HepG2 (cell line): ENCODE results near the gene LGALS4. TPM values are rescaled to one million over a fixed set of nuclear protein-coding genes. Genes with fewer than 3 reads are reported as not detected.

ENCODE experiments used
- ATAC-seq: fragments of 200-7000 bp; cut with Tn5 transposase; 3 replicates; pipeline ENCODE4 v1.9.1; 2020; ENCODE audit warnings: mild to moderate bottlenecking, moderate library complexity
- BruUV-seq: library from RNA; stranded (reverse); fragments of 400-500 nt; replicated peaks from 2 replicates; lab custom pipeline; 2021; lab: Mats Ljungman, UMichigan
- CTCF ChIA-PET: fragments of 300-600 bp; formaldehyde crosslinking; extraction: SDS; loops from one replicate; lab custom pipeline; 2021; ENCODE audit warnings: low total read pairs, inconsistent platforms, low intra/inter-chr PET ratio; lab: Yijun Ruan, JAX
- POLR2A ChIA-PET: fragments of 350-600 bp; sonication (Branson Sonifier 250); formaldehyde crosslinking; loops from one replicate; lab custom pipeline; 2020; ENCODE audit warnings: antibody characterized with exemption, inconsistent platforms; lab: Yijun Ruan, JAX
- DNase-seq: peaks from one replicate; pipeline ENCODE4 v3.0.0-alpha.2; 2015; ENCODE audit warnings: low spot score
- FAIRE-seq: peaks from 3 replicates; lab custom pipeline; 2011; peaks lifted over from hg19 to GRCh38; lab: Jason Lieb, UNC
- H2AFZ ChIP-seq: one replicate; pipeline ENCODE4 v1.6.1; 2011; ENCODE audit warnings: low read length, inconsistent platforms
- H3K27ac ChIP-seq: fragments of 300-600 bp; 3 replicates; pipeline ENCODE4 v1.8.0; 2011; ENCODE audit warnings: mixed run types, mild to moderate bottlenecking, mixed read lengths, low read length, inconsistent platforms; ENCODE audit not compliant: insufficient read depth; ENCODE audit errors: extremely low read length
- H3K27me3 ChIP-seq, 2 experiments: fragments of 200-600 bp in 1 of 2; 2 replicates in 1 of 2; 3 replicates in 1 of 2; pipeline versions ENCODE4 v1.6.0 to v1.8.0; 2011; ENCODE audit warnings: low read length in 2 of 2, mild to moderate bottlenecking in 2 of 2, moderate library complexity in 2 of 2, inconsistent platforms in 1 of 2; ENCODE audit not compliant: insufficient read depth in 2 of 2, control insufficient read depth in 1 of 2
- H3K36me3 ChIP-seq, 2 experiments: fragments of 200-600 bp in 1 of 2; replicated peaks in 1 of 2; 2 replicates in 1 of 2; 3 replicates in 1 of 2; pipeline versions ENCODE4 v1.5.1 to v1.8.0; 2011; ENCODE audit warnings: low read length in 2 of 2, inconsistent platforms in 1 of 2; ENCODE audit not compliant: insufficient read depth in 2 of 2, control insufficient read depth in 1 of 2
- H3K4me1 ChIP-seq: 2 replicates; pipeline ENCODE4 v1.5.1; 2012; ENCODE audit warnings: low read length, inconsistent platforms; ENCODE audit not compliant: insufficient read depth
- H3K4me2 ChIP-seq: 2 replicates; pipeline ENCODE4 v1.6.0; 2011; ENCODE audit warnings: low read depth, low read length, inconsistent platforms
- H3K4me3 ChIP-seq, 3 experiments: fragments of 200-600 bp in 1 of 3; sonication (generic), shearing (Covaris generic) in 1 of 3; replicated peaks in 1 of 3; 2 replicates each; pipeline ENCODE4 v1.5.1; 2011 to 2016; ENCODE audit warnings: low read length in 3 of 3, inconsistent platforms in 2 of 3, low read depth in 2 of 3, mild to moderate bottlenecking in 2 of 3, control low read depth in 1 of 3, mixed read lengths in 1 of 3; ENCODE audit not compliant: insufficient read depth in 1 of 3
- H3K79me2 ChIP-seq: one replicate; pipeline ENCODE4 v1.6.1; 2011; ENCODE audit warnings: low read length, inconsistent platforms; ENCODE audit not compliant: insufficient read depth
- H3K9ac ChIP-seq: 2 replicates; pipeline ENCODE4 v1.6.0; 2011; ENCODE audit warnings: mild to moderate bottlenecking, low read depth, low read length, inconsistent platforms; ENCODE audit not compliant: insufficient read depth
- H3K9me3 ChIP-seq: 2 replicates; pipeline ENCODE4 v1.5.1; 2012; ENCODE audit warnings: mild to moderate bottlenecking, low read length
- H4K20me1 ChIP-seq: 2 replicates; pipeline ENCODE4 v1.6.0; 2011; ENCODE audit warnings: inconsistent platforms, mild to moderate bottlenecking, low read length, moderate library complexity; ENCODE audit not compliant: insufficient read depth
- MLXIP ChIP-seq: sonication (generic); formaldehyde crosslinking; IDR thresholded peaks from 2 replicates; pipeline ENCODE4 v1.9.0; 2021; ENCODE audit warnings: missing genetic modification reagents, borderline replicate concordance
- PITX1 ChIP-seq: sonication (generic); formaldehyde crosslinking; IDR thresholded peaks from 2 replicates; pipeline ENCODE4 v1.5.1; 2020; ENCODE audit warnings: mild to moderate bottlenecking, missing genetic modification reagents
- POLR2AphosphoS2 ChIP-seq: IDR thresholded peaks from 2 replicates; pipeline ENCODE4 v1.6.1; 2011; ENCODE audit warnings: low read depth, low read length, improper control_type of control experiment
- SRSF1 ChIP-seq: fragments of 200-400 bp; formaldehyde crosslinking; optimal IDR thresholded peaks from 2 replicates; pipeline ENCODE3; 2017; ENCODE audit warnings: mild to moderate bottlenecking, low read depth, low read length, moderate library complexity
- TP53 ChIP-seq: sonication (generic); formaldehyde crosslinking; conservative IDR thresholded peaks from 2 replicates; pipeline ENCODE4 v1.4.0; 2020; ENCODE audit warnings: missing genetic modification reagents
- XBP1 ChIP-seq: sonication (generic); formaldehyde crosslinking; IDR thresholded peaks from 2 replicates; pipeline ENCODE4 v1.5.0; 2020; ENCODE audit warnings: missing genetic modification reagents
- ZBTB8A ChIP-seq: sonication (generic); formaldehyde crosslinking; IDR thresholded peaks from 2 replicates; pipeline ENCODE4 v1.4.0; 2020; ENCODE audit warnings: mild to moderate bottlenecking, low read depth, missing genetic modification reagents, borderline replicate concordance
- ZFP41 ChIP-seq: sonication (generic); formaldehyde crosslinking; IDR thresholded peaks from 2 replicates; pipeline ENCODE4 v1.4.0; 2020; ENCODE audit warnings: mild to moderate bottlenecking, missing genetic modification reagents, borderline replicate concordance
- ZNF260 ChIP-seq: sonication (generic); formaldehyde crosslinking; IDR thresholded peaks from 2 replicates; pipeline ENCODE4 v1.4.0; 2020; ENCODE audit warnings: missing genetic modification reagents, low read depth, mild to moderate bottlenecking, borderline replicate concordance
- ZNF501 ChIP-seq: sonication (generic); formaldehyde crosslinking; IDR thresholded peaks from 2 replicates; pipeline ENCODE4 v1.5.1; 2020; ENCODE audit warnings: mild to moderate bottlenecking, moderate library complexity, missing genetic modification reagents
- WGBS: methylation state at CpG from one replicate; pipeline ENCODE4 v1.1.6; 2017; ENCODE audit warnings: low lambda C conversion rate; 5-methylcytosine and 5-hydroxymethylcytosine counted together
- in situ Hi-C: cut with HindIII; loops from 2 replicates; pipeline ENCODE4 v1.10.0; 2017; ENCODE audit warnings: low pct_unique_long_range_greater_than_20kb; ENCODE audit not compliant: extremely low pct_ligation_motif_present
- intact Hi-C: fragments of 100-400 bp; cut with micrococcal nuclease; formaldehyde crosslinking; loops from one replicate; pipeline ENCODE4 v1.10.0; 2022; ENCODE audit not compliant: unreplicated experiment
- polyA plus RNA-seq, 8 experiments: library from polyadenylated mRNA; depleted of rRNA in 3 of 8; stranded (reverse) in 7 of 8; unstranded in 1 of 8; fragments of >200 nt; fragmentation: Illumina TruSeq in 4 of 8; extraction: Trizol in 4 of 8; gene quantifications; 2 replicates each; pipeline versions ENCODE4 v1.2.1 to v1.2.3, GENCODE V29; 2011 to 2016; ENCODE audit warnings: low read depth in 4 of 8, missing spikeins in 1 of 8, mixed read lengths in 1 of 8; ENCODE audit not compliant: insufficient read depth in 1 of 8
- total RNA-seq, 5 experiments: library from RNA; depleted of rRNA; stranded (reverse); fragments of >200 nt; fragmentation: Illumina TruSeq; extraction: Trizol; gene quantifications; 2 replicates each; pipeline ENCODE4 v1.2.3, GENCODE V29; 2016; ENCODE audit warnings: low read depth in 1 of 5
- TF ChIP-seq, protein P1 (sequence below): sonication (generic); formaldehyde crosslinking; IDR thresholded peaks from 2 replicates; pipeline ENCODE4 v1.5.0; 2020; ENCODE audit warnings: mild to moderate bottlenecking, missing genetic modification reagents, borderline replicate concordance
- TF ChIP-seq, protein P2 (sequence below): sonication (generic); formaldehyde crosslinking; IDR thresholded peaks from 2 replicates; pipeline ENCODE4 v1.8.0; 2022; ENCODE audit warnings: mild to moderate bottlenecking, missing genetic modification reagents; ENCODE audit not compliant: insufficient replicate concordance
- TF ChIP-seq, protein P3 (sequence below), 2 experiments: sonication (generic) in 1 of 2; formaldehyde crosslinking in 1 of 2; IDR thresholded peaks; 2 replicates each; pipeline versions ENCODE4 v1.4.0 to v1.6.1; 2016 to 2020; ENCODE audit warnings: borderline replicate concordance in 1 of 2, low read depth in 1 of 2, mild to moderate bottlenecking in 1 of 2, missing genetic modification reagents in 1 of 2

The LGALS4 gene
- total and polyA plus RNA-seq, 2 of the 13 experiments (the other 11 are each of a cell fraction or from before 2014, with no cell fraction given): 0.24 to 0.71 TPM

- WGBS: 98% methylated on average over 2 of the region's 2 CpGs
- no peak for DNase-seq
- ChIA-PET POLR2A (no interaction called here), CTCF (no interaction called here)
- H3K36me3 ChIP-seq: no peaks in the 10 kb centered on the region
- no peak for FAIRE-seq
- intact Hi-C loops (no loop called here), in situ Hi-C loops (no loop called here)
- no peaks in the 10 kb centered on the region for H4K20me1 ChIP-seq
- no peak overlapping the region for H3K4me2 ChIP-seq
- BruUV-seq: no TSS peak
- no peaks in the 10 kb centered on the region for H3K9me3 ChIP-seq
- no peak overlapping the region for H2AFZ ChIP-seq
- H3K79me2 ChIP-seq: peaks cover 15% of the 10 kb centered on the region
- H3K4me3 ChIP-seq: no peak overlapping the region
- H3K27me3 ChIP-seq: no peaks in the 10 kb centered on the region
- peaks cover 45% of the 10 kb centered on the region for H3K4me1 ChIP-seq
- no peak overlapping the region for H3K27ac ChIP-seq
- no peak overlapping the region for H3K9ac ChIP-seq
- ATAC-seq: no peak
- TF ChIP-seq, protein P1, sequence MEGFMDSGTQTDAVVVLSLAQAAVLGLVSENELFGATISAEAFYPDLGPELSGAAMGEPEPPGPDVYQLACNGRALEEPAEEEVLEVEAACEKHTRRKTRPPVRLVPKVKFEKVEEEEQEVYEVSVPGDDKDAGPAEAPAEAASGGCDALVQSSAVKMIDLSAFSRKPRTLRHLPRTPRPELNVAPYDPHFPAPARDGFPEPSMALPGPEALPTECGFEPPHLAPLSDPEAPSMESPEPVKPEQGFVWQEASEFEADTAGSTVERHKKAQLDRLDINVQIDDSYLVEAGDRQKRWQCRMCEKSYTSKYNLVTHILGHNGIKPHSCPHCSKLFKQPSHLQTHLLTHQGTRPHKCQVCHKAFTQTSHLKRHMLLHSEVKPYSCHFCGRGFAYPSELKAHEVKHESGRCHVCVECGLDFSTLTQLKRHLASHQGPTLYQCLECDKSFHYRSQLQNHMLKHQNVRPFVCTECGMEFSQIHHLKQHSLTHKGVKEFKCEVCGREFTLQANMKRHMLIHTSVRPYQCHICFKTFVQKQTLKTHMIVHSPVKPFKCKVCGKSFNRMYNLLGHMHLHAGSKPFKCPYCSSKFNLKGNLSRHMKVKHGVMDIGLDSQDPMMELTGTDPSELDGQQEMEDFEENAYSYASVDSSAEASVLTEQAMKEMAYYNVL (CRISPR knock-in tag): no peak
- TF ChIP-seq, protein P2, sequence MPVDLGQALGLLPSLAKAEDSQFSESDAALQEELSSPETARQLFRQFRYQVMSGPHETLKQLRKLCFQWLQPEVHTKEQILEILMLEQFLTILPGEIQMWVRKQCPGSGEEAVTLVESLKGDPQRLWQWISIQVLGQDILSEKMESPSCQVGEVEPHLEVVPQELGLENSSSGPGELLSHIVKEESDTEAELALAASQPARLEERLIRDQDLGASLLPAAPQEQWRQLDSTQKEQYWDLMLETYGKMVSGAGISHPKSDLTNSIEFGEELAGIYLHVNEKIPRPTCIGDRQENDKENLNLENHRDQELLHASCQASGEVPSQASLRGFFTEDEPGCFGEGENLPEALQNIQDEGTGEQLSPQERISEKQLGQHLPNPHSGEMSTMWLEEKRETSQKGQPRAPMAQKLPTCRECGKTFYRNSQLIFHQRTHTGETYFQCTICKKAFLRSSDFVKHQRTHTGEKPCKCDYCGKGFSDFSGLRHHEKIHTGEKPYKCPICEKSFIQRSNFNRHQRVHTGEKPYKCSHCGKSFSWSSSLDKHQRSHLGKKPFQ (CRISPR knock-in tag): no peak
- TF ChIP-seq ZBTB8A (CRISPR knock-in tag): no peak
- TF ChIP-seq ZNF260: no peak
- TF ChIP-seq, protein P3, sequence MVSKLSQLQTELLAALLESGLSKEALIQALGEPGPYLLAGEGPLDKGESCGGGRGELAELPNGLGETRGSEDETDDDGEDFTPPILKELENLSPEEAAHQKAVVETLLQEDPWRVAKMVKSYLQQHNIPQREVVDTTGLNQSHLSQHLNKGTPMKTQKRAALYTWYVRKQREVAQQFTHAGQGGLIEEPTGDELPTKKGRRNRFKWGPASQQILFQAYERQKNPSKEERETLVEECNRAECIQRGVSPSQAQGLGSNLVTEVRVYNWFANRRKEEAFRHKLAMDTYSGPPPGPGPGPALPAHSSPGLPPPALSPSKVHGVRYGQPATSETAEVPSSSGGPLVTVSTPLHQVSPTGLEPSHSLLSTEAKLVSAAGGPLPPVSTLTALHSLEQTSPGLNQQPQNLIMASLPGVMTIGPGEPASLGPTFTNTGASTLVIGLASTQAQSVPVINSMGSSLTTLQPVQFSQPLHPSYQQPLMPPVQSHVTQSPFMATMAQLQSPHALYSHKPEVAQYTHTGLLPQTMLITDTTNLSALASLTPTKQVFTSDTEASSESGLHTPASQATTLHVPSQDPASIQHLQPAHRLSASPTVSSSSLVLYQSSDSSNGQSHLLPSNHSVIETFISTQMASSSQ (IDR thresholded peaks at IDR 0.05; ENCODE audit: low read depth): no peak
- TF ChIP-seq, protein P3 (CRISPR knock-in tag; IDR thresholded peaks at IDR 0.05; ENCODE audit: borderline replicate concordance): no peak
- no peak for TF ChIP-seq ZNF501
- TF ChIP-seq PITX1 (CRISPR knock-in tag): no peak
- TF ChIP-seq SRSF1: no peak
- no peak for TF ChIP-seq TP53
- TF ChIP-seq ZFP41: no peak
- TF ChIP-seq MLXIP (CRISPR knock-in tag): no peak
- no peak for TF ChIP-seq XBP1 (CRISPR knock-in tag)
- no peak for TF ChIP-seq POLR2AphosphoS2
Measured at GRCh38 chr19:38765214-38765613, 47.5 kb downstream of the LGALS4 start.
